ENCODE results near the gene HNRNPA3.
"Not testable (repeated sequence)": the region's sequence is repeated elsewhere in the genome, so short reads cannot be mapped to it uniquely, and the experiment has no call there.

Gene HNRNPA3

DNA sequence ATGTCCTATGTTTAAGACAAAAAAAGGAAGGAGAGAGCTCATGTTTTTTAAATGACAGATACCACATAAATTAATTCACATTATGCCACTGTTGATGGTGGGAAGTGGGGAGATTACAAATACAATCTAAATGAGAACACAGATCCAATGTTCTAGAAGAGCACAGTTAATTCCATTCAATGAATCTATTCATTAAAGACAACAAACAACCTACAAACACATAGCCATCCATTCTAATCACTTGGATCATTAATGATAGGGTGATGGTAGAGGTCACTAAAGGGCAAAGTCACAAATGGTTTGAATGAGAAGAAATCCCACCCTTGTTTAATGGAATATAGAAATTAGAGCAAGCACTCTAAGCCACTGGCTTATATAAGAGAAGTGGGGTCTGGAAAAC is 21.7 kb downstream of the HNRNPA3 start:
- H3K27me3 Mint-ChIP-seq: no peaks in the 10 kb centered on the region
- no peak overlapping the region for H3K4me3 Mint-ChIP-seq
- H3K9me3 Mint-ChIP-seq: no peaks in the 10 kb centered on the region
- peaks cover 30 to 46% of the 10 kb centered on the region in 2 donors for H3K36me3 Mint-ChIP-seq
- ATAC-seq (replicated peaks) (no peak), DNase-seq (no peak)
- H3K4me1 Mint-ChIP-seq: peaks cover 25 to 45% of the 10 kb centered on the region in 2 donors
- peak overlapping the region; percentile 57 for H3K27ac Mint-ChIP-seq

DNA sequence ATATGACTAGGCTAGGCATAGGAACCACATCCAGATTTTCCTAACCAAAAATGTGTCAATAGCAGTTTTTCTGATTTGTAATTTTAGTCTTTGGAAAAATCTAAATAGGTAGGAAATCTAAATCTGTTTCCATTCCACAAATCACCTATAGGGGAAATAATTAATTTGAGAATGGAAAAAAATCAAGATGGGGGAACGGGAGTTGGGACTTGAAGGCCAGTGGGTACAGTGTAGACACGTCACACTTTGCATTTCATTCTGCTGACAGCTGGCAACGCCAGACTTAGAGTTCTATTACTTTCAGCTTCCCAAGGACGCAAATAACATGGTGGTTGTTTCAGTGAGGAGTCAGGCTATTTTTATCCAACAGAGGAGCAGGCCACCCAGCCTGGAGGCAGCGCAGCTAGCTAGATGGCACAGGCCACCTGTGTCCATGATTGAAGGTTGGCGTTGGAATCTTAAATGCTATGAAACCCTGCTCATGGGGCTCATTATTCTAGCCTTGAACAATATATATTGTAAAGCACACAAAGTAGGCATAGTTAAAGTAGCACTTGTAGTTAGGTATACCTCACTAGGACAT is 23.4 kb downstream of the HNRNPA3 start:
- no peaks in the 10 kb centered on the region for H3K27me3 Mint-ChIP-seq
- peaks cover 24 to 39% of the 10 kb centered on the region in 2 donors for H3K36me3 Mint-ChIP-seq
- no peak overlapping the region for H3K27ac Mint-ChIP-seq
- no peak for ATAC-seq (replicated peaks)
- no peaks in the 10 kb centered on the region for H3K9me3 Mint-ChIP-seq
- peaks cover 19 to 48% of the 10 kb centered on the region in 2 donors for H3K4me1 Mint-ChIP-seq
- DNase-seq: no peak
- no peak overlapping the region for H3K4me3 Mint-ChIP-seq

- no peak overlapping the region for H3K4me3 Mint-ChIP-seq
- no peaks in the 10 kb centered on the region for H3K9me3 Mint-ChIP-seq
- H3K27me3 Mint-ChIP-seq: no peaks in the 10 kb centered on the region
- DNase-seq (no peak), ATAC-seq (replicated peaks) (no peak)
- peak overlapping the region; percentile 37 for H3K27ac Mint-ChIP-seq
- peaks cover 23 to 50% of the 10 kb centered on the region in 2 donors for H3K36me3 Mint-ChIP-seq
- H3K4me1 Mint-ChIP-seq: peaks cover 34 to 63% of the 10 kb centered on the region in 2 donors
These were observed 25.3 kb downstream of the HNRNPA3 start for GRCh38 chr2:177237932-177238331.

DNA sequence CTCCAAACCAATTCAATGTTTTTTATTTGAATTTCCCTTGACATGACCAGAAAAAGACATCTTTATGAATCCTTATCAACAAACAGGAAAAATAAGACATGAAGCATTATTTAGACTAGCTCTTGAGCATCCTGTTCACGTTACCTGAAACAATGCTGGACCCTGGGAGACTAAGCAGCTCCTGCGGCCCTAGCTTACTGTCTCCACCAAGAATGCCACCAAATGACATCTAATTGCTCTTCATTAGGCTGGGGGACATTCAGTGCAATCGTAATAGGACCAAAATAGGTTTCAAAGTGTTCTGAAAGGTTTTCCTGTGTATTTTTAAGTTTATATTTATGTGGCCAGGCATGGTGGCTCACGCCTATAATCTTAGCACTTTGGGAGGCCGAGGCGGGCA is 26.5 kb downstream of the HNRNPA3 start:
- peaks cover 21 to 47% of the 10 kb centered on the region in 2 donors for H3K36me3 Mint-ChIP-seq
- no peaks in the 10 kb centered on the region for H3K9me3 Mint-ChIP-seq
- peaks cover 38 to 71% of the 10 kb centered on the region in 2 donors for H3K4me1 Mint-ChIP-seq
- DNase-seq: no peak
- peak overlapping the region; percentile 3 for H3K27ac Mint-ChIP-seq
- H3K4me3 Mint-ChIP-seq: peak overlapping the region in 1 of 2 donors; percentile 30
- H3K27me3 Mint-ChIP-seq: no peaks in the 10 kb centered on the region
- no peak for ATAC-seq (replicated peaks)

DNA sequence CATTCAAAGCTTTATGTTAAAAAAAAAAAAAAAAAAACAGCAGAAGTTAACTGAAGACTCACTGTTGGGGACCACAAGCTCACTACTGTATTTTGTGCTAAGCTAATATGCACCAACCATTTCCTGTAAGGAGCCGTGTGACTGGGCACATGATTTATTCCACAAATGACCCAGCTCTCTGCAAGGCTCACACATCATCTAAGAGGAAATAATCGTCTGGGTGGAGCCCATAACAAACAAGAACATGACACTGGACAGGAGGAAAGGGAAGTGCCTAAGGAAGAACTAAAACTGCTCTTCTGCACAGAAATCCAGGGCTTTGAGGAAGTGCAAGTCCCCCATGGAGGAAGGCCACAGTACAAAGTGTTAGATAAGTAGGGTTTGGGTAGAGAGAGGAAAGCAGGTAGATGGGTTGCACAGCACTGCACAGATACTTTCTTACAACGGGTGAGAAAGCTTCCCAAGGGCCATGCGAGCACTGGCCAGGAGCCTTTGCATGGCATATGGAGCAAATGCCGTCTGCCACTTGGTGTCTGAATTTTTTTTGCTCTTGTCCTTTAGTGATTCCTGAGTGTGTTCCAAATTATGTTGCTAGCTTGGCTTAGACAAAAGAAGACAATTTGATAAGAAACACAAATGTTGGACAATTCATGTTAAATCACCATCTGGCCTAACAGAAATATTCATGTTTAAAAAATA is 27.5 kb downstream of the HNRNPA3 start:
- H3K27ac Mint-ChIP-seq: peak overlapping the region; percentile 59
- no peaks in the 10 kb centered on the region for H3K27me3 Mint-ChIP-seq
- H3K36me3 Mint-ChIP-seq: peaks cover 18 to 47% of the 10 kb centered on the region in 2 donors
- peaks cover 41 to 78% of the 10 kb centered on the region in 2 donors for H3K4me1 Mint-ChIP-seq
- H3K4me3 Mint-ChIP-seq: peak overlapping the region; percentile 23 to 58
- DNase-seq (peak; percentile 33), ATAC-seq (replicated peaks) (peak; percentile 93 to 95)
- no peaks in the 10 kb centered on the region for H3K9me3 Mint-ChIP-seq

GRCh38 chr2:177241711-177242120 is 29.1 kb downstream of the HNRNPA3 start:
- Mint-ChIP-seq H3K27me3 (no peaks in the 10 kb centered on the region), H3K4me1 (peaks cover 45 to 83% of the 10 kb centered on the region in 2 donors), H3K9me3 (no peaks in the 10 kb centered on the region), H3K4me3 (no peak overlapping the region), H3K36me3 (peaks cover 11 to 45% of the 10 kb centered on the region in 2 donors), H3K27ac (peak overlapping the region; percentile 85)
- ATAC-seq (replicated peaks) (no peak), DNase-seq (no peak)

- DNase-seq (no peak), ATAC-seq (replicated peaks) (no peak)
- Mint-ChIP-seq H3K9me3 (no peaks in the 10 kb centered on the region), H3K27ac (peak overlapping the region; percentile 56), H3K27me3 (no peaks in the 10 kb centered on the region), H3K4me3 (peak overlapping the region in 1 of 2 donors; percentile 25), H3K4me1 (peaks cover 48 to 89% of the 10 kb centered on the region in 2 donors), H3K36me3 (peaks cover 11 to 45% of the 10 kb centered on the region in 2 donors)
These were observed 29.8 kb downstream of the HNRNPA3 start for GRCh38 chr2:177242121-177242987.

- Mint-ChIP-seq H3K27me3 (no peaks in the 10 kb centered on the region), H3K4me1 (peaks cover 46 to 90% of the 10 kb centered on the region in 2 donors), H3K9me3 (no peaks in the 10 kb centered on the region), H3K36me3 (peaks cover 11 to 45% of the 10 kb centered on the region in 2 donors), H3K4me3 (no peak overlapping the region), H3K27ac (peak overlapping the region; percentile 75)
- no peak for ATAC-seq (replicated peaks)
- no peak for DNase-seq
These were observed 30.5 kb downstream of the HNRNPA3 start for GRCh38 chr2:177243073-177243472.

GRCh38 chr2:177243476-177243875 is 30.9 kb downstream of the HNRNPA3 start:
- no peaks in the 10 kb centered on the region for H3K9me3 Mint-ChIP-seq
- DNase-seq (no peak), ATAC-seq (replicated peaks) (no peak)
- peaks cover 13 to 42% of the 10 kb centered on the region in 2 donors for H3K36me3 Mint-ChIP-seq
- H3K27ac Mint-ChIP-seq: peak overlapping the region; percentile 75
- peaks cover 46 to 88% of the 10 kb centered on the region in 2 donors for H3K4me1 Mint-ChIP-seq
- no peaks in the 10 kb centered on the region for H3K27me3 Mint-ChIP-seq
- H3K4me3 Mint-ChIP-seq: no peak overlapping the region

DNA sequence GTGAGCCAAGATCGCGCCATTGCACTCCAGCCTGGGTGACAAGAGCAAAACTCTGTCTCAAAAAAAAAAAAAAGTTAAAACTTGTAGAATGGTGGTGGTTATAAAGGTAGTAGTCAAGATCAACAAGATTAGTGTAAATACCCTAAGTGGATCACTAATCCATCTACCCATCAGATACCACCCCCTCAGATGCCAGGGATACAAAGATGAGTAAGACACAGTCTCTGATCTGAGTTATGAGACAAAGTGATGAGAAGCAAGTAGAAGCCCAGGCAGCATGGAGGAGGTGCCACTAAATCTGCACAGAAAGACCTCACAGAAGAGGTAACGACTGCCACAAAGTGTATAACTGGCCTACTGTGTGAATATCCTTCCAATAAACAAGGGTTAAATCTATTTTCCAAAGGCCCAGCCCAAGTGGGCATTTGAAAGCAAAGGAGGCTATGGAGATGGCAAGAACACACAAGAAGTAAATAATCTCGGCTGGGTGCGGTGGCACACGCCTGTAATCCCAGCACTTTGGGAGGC is 31.7 kb downstream of the HNRNPA3 start:
- DNase-seq: no peak
- Mint-ChIP-seq H3K27me3 (no peaks in the 10 kb centered on the region), H3K9me3 (no peaks in the 10 kb centered on the region), H3K36me3 (peaks cover 17 to 46% of the 10 kb centered on the region in 2 donors), H3K4me3 (no peak overlapping the region), H3K27ac (peak overlapping the region; percentile 67), H3K4me1 (peaks cover 47 to 86% of the 10 kb centered on the region in 2 donors)
- no peak for ATAC-seq (replicated peaks)

- no peak for ATAC-seq (replicated peaks)
These were observed 32.4 kb downstream of the HNRNPA3 start for GRCh38 chr2:177245010-177245422.

GRCh38 chr2:177246000-177246399 is 33.4 kb downstream of the HNRNPA3 start:
- peak overlapping the region; percentile 20 for H3K27ac Mint-ChIP-seq
- peaks cover 14 to 44% of the 10 kb centered on the region in 2 donors for H3K36me3 Mint-ChIP-seq
- H3K9me3 Mint-ChIP-seq: no peaks in the 10 kb centered on the region
- H3K27me3 Mint-ChIP-seq: no peaks in the 10 kb centered on the region
- H3K4me1 Mint-ChIP-seq: peaks cover 50 to 81% of the 10 kb centered on the region in 2 donors
- DNase-seq (no peak), ATAC-seq (replicated peaks) (no peak)
- no peak overlapping the region for H3K4me3 Mint-ChIP-seq

More at GRCh38 chr2:177245010-177245422, 32.4 kb downstream of the HNRNPA3 start:
- H3K4me1 Mint-ChIP-seq: peaks cover 47 to 81% of the 10 kb centered on the region in 2 donors
- no peak overlapping the region for H3K4me3 Mint-ChIP-seq
- no peaks in the 10 kb centered on the region for H3K27me3 Mint-ChIP-seq
- H3K9me3 Mint-ChIP-seq: no peaks in the 10 kb centered on the region
- peaks cover 15 to 46% of the 10 kb centered on the region in 2 donors for H3K36me3 Mint-ChIP-seq
- no peak for DNase-seq
- H3K27ac Mint-ChIP-seq: no peak overlapping the region

GRCh38 chr2:177246523-177247030 is 34.0 kb downstream of the HNRNPA3 start:
- not testable (repeated sequence) for H3K4me3 Mint-ChIP-seq; H3K27me3 Mint-ChIP-seq; H3K27ac Mint-ChIP-seq; H3K9me3 Mint-ChIP-seq; DNase-seq; ATAC-seq (replicated peaks)
- Mint-ChIP-seq H3K36me3 (peaks cover 15 to 44% of the 10 kb centered on the region in 2 donors), H3K4me1 (peaks cover 48 to 81% of the 10 kb centered on the region in 2 donors)
